IPS-18a (cell line): Measurements from ENCODE around the gene AGO1.
"Not testable (repeated sequence)": the region's sequence is repeated elsewhere in the genome, so short reads cannot be mapped to it uniquely, and the experiment has no call there.

ENCODE experiments used
- H3K27ac ChIP-seq: one replicate; pipeline ENCODE4 v1.5.1; 2013; ENCODE audit warnings: low read length
- H3K27me3 ChIP-seq: one replicate; pipeline ENCODE4 v1.6.1; 2013; ENCODE audit warnings: mild to moderate bottlenecking, low read length; ENCODE audit not compliant: control insufficient read depth, insufficient read depth
- H3K36me3 ChIP-seq: one replicate; pipeline ENCODE4 v1.6.1; 2013; ENCODE audit warnings: low read depth, low read length; ENCODE audit not compliant: control insufficient read depth
- H3K4me1 ChIP-seq: one replicate; pipeline ENCODE4 v1.6.1; 2013; ENCODE audit warnings: low read depth, low read length; ENCODE audit not compliant: control insufficient read depth
- H3K4me3 ChIP-seq: one replicate; pipeline ENCODE4 v1.5.1; 2013; ENCODE audit warnings: low read length
- H3K9ac ChIP-seq: one replicate; pipeline ENCODE4 v1.6.1; 2013; ENCODE audit warnings: mild to moderate bottlenecking, low read length, moderate library complexity
- H3K9me3 ChIP-seq: one replicate; pipeline ENCODE4 v1.6.1; 2013; ENCODE audit warnings: low read depth, low read length; ENCODE audit not compliant: control insufficient read depth

The AGO1 gene

GRCh38 chr1:35870651-35871309 lies 12.2 kb upstream of the AGO1 start:
- no peaks in the 10 kb centered on the region for H3K9me3 ChIP-seq
- no peak overlapping the region for H3K27ac ChIP-seq
- H3K27me3 ChIP-seq, result no peaks in the 10 kb centered on the region
- H3K4me3 ChIP-seq, result no peak overlapping the region
- H3K4me1 ChIP-seq, result no peaks in the 10 kb centered on the region
- H3K9ac ChIP-seq, result no peak overlapping the region
- no peaks in the 10 kb centered on the region for H3K36me3 ChIP-seq

- H3K9me3 ChIP-seq, result no peaks in the 10 kb centered on the region
- no peaks in the 10 kb centered on the region for H3K27me3 ChIP-seq
- no peak overlapping the region for H3K4me3 ChIP-seq
- H3K4me1 ChIP-seq, result no peaks in the 10 kb centered on the region
- H3K27ac ChIP-seq, result no peak overlapping the region
- no peaks in the 10 kb centered on the region for H3K36me3 ChIP-seq
- no peak overlapping the region for H3K9ac ChIP-seq
Measured at GRCh38 chr1:35873243-35873750, 9.7 kb upstream of the AGO1 start.

GRCh38 chr1:35874115-35874514 lies 8.9 kb upstream of the AGO1 start:
- H3K9ac ChIP-seq, H3K4me1 ChIP-seq, H3K36me3 ChIP-seq, H3K9me3 ChIP-seq, H3K27me3 ChIP-seq, H3K27ac ChIP-seq, H3K4me3 ChIP-seq: not testable (repeated sequence)

- Histone ChIP-seq H3K9me3 (no peaks in the 10 kb centered on the region), H3K9ac (no peak overlapping the region), H3K4me1 (no peaks in the 10 kb centered on the region), H3K36me3 (no peaks in the 10 kb centered on the region), H3K4me3 (no peak overlapping the region), H3K27me3 (no peaks in the 10 kb centered on the region), H3K27ac (no peak overlapping the region)
Measured at GRCh38 chr1:35876988-35877387, 6.0 kb upstream of the AGO1 start.

- no peaks in the 10 kb centered on the region for H3K27me3 ChIP-seq
- H3K36me3 ChIP-seq, result no peaks in the 10 kb centered on the region
- H3K27ac ChIP-seq, result no peak overlapping the region
- peaks cover 19% of the 10 kb centered on the region for H3K4me1 ChIP-seq
- H3K4me3 ChIP-seq, result no peak overlapping the region
- no peaks in the 10 kb centered on the region for H3K9me3 ChIP-seq
- no peak overlapping the region for H3K9ac ChIP-seq
Measured at GRCh38 chr1:35881850-35882273, 1.1 kb upstream of the AGO1 start.

- no peak overlapping the region for H3K9ac ChIP-seq
- H3K27me3 ChIP-seq, result no peaks in the 10 kb centered on the region
- H3K4me1 ChIP-seq, result peaks cover 26% of the 10 kb centered on the region
- H3K27ac ChIP-seq, result no peak overlapping the region
- no peaks in the 10 kb centered on the region for H3K9me3 ChIP-seq
- H3K4me3 ChIP-seq, result no peak overlapping the region
- H3K36me3 ChIP-seq, result no peaks in the 10 kb centered on the region
Measured at GRCh38 chr1:35882586-35882944, 444 bp upstream of the AGO1 start.

- H3K9me3 ChIP-seq, result no peaks in the 10 kb centered on the region
- H3K4me3 ChIP-seq, result peak overlapping the region; percentile 96
- peaks cover 30% of the 10 kb centered on the region for H3K4me1 ChIP-seq
- peaks cover 4% of the 10 kb centered on the region for H3K36me3 ChIP-seq
- H3K9ac ChIP-seq, result peak overlapping the region; percentile 93
- H3K27me3 ChIP-seq, result no peaks in the 10 kb centered on the region
- peak overlapping the region; percentile 45 for H3K27ac ChIP-seq
Measured at GRCh38 chr1:35883635-35884101, 659 bp downstream of the AGO1 start.

- Histone ChIP-seq H3K4me3 (no peak overlapping the region), H3K4me1 (peaks cover 30% of the 10 kb centered on the region), H3K9me3 (no peaks in the 10 kb centered on the region), H3K9ac (no peak overlapping the region), H3K27me3 (no peaks in the 10 kb centered on the region), H3K27ac (no peak overlapping the region), H3K36me3 (peaks cover 5% of the 10 kb centered on the region)
Measured at GRCh38 chr1:35884934-35885333, 1.9 kb downstream of the AGO1 start.

- peak overlapping the region; percentile 51 for H3K9ac ChIP-seq
- H3K9me3 ChIP-seq, result no peaks in the 10 kb centered on the region
- H3K36me3 ChIP-seq, result peaks cover 16% of the 10 kb centered on the region
- peaks cover 30% of the 10 kb centered on the region for H3K4me1 ChIP-seq
- no peaks in the 10 kb centered on the region for H3K27me3 ChIP-seq
- peak overlapping the region; percentile 61 for H3K27ac ChIP-seq
- H3K4me3 ChIP-seq, result peak overlapping the region; percentile 65
Measured at GRCh38 chr1:35885961-35886558, 3.1 kb downstream of the AGO1 start.

GRCh38 chr1:35886577-35887431 lies 3.8 kb downstream of the AGO1 start:
- H3K27me3 ChIP-seq, result no peaks in the 10 kb centered on the region
- peak overlapping the region; percentile 51 for H3K9ac ChIP-seq
- no peaks in the 10 kb centered on the region for H3K9me3 ChIP-seq
- peaks cover 30% of the 10 kb centered on the region for H3K4me1 ChIP-seq
- H3K4me3 ChIP-seq, result peak overlapping the region; percentile 65
- peaks cover 19% of the 10 kb centered on the region for H3K36me3 ChIP-seq
- H3K27ac ChIP-seq, result peak overlapping the region; percentile 61

- no peak overlapping the region for H3K27ac ChIP-seq
- no peaks in the 10 kb centered on the region for H3K27me3 ChIP-seq
- H3K9me3 ChIP-seq, result no peaks in the 10 kb centered on the region
- peaks cover 26% of the 10 kb centered on the region for H3K36me3 ChIP-seq
- H3K4me3 ChIP-seq, result peak overlapping the region; percentile 65
- H3K4me1 ChIP-seq, result peaks cover 30% of the 10 kb centered on the region
- H3K9ac ChIP-seq, result no peak overlapping the region
Measured at GRCh38 chr1:35887508-35887907, 4.5 kb downstream of the AGO1 start.
